ENCODE measurements around the gene F8. TPM values are rescaled to one million over a fixed set of nuclear protein-coding genes. Genes with fewer than 3 reads are reported as not detected.

F8 gene
- total and polyA plus RNA-seq, 9 of the 15 experiments (the other 6 are each of a cell fraction or from before 2014, with no cell fraction given) = 0.41 to 3.8 (median 0.91) TPM

DNA sequence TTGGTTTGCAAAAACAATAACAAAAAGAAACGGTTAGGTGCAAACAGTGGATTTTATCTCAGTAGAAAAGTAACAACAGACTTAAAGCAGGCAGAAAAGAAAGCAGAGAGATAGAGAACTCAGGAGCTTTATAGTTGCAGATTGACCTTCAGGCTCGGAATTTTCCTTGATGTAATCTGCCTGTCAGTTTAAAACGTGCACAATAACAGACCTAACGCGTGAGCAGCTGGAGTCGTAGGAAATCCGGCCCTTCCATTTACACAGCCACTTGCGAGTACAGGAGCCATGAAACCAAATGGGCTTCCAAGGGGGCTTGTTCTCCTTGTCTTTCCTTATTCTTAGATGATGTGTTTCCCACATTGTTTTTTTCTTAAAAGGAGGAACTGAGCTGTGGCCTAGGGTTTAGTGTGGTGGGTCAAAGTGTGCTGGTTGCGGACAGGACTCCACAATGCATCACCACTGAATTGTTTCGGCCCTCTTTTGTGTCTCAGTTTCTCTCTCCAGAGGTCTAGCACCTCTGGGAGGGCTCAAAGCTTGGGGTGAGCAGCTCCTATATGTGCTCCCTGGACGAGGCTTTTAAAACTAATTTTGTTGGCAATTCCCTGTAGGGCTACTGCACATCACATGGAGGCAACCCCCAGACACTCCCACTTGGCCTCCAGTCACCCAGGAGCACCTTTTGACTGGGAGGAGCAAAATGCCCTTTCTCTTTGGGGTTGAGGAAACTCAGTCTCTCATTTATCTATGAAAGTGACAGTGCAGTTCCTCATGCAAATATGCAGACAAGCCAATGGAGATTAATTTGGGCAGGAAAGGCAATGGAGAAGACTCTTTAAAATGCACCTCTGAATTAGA is 203.4 kb downstream of the F8 start (continued):
- TF ChIP-seq, protein P1, sequence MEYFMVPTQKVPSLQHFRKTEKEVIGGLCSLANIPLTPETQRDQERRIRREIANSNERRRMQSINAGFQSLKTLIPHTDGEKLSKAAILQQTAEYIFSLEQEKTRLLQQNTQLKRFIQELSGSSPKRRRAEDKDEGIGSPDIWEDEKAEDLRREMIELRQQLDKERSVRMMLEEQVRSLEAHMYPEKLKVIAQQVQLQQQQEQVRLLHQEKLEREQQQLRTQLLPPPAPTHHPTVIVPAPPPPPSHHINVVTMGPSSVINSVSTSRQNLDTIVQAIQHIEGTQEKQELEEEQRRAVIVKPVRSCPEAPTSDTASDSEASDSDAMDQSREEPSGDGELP (CRISPR knock-in tag; IDR thresholded peaks at IDR 0.05; ENCODE audit: borderline replicate concordance) = peak; percentile 37
- TF ChIP-seq DDX20 (tag; IDR thresholded peaks at IDR 0.05; ENCODE audit: low read depth) = 0 out of 2 replicates have a peak, but pooled peaks have one; percentile 38
- TF ChIP-seq, protein P2, sequence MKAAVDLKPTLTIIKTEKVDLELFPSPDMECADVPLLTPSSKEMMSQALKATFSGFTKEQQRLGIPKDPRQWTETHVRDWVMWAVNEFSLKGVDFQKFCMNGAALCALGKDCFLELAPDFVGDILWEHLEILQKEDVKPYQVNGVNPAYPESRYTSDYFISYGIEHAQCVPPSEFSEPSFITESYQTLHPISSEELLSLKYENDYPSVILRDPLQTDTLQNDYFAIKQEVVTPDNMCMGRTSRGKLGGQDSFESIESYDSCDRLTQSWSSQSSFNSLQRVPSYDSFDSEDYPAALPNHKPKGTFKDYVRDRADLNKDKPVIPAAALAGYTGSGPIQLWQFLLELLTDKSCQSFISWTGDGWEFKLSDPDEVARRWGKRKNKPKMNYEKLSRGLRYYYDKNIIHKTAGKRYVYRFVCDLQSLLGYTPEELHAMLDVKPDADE (conservative IDR thresholded peaks at IDR 0.05; ENCODE audit: control insufficient read depth, low read depth, low read length) = no peak
- no peak for TF ChIP-seq ERF (CRISPR knock-in tag; IDR thresholded peaks at IDR 0.05)
- no peak for TF ChIP-seq DACH1 (IDR thresholded peaks at IDR 0.05; ENCODE audit: partially characterized antibody)
- no peak for TF ChIP-seq NBN (IDR thresholded peaks at IDR 0.05; ENCODE audit: low read depth)
- TF ChIP-seq CBFB (CRISPR knock-in tag; IDR thresholded peaks at IDR 0.05) = no peak
- no peak for TF ChIP-seq POLR2H (tag; IDR thresholded peaks at IDR 0.05; ENCODE audit: low read depth)
- TF ChIP-seq NR4A1 (CRISPR knock-in tag; IDR thresholded peaks at IDR 0.05) = no peak
- TF ChIP-seq NR4A1 (tag; IDR thresholded peaks at IDR 0.05) = no peak
- peak; percentile 23; the same call in 1 of the 2 replicates for TF ChIP-seq DPF2 (IDR thresholded peaks at IDR 0.05)
- TF ChIP-seq, protein P3, sequence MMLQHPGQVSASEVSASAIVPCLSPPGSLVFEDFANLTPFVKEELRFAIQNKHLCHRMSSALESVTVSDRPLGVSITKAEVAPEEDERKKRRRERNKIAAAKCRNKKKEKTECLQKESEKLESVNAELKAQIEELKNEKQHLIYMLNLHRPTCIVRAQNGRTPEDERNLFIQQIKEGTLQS (IDR thresholded peaks at IDR 0.05) = no peak
- TF ChIP-seq, protein P3 (CRISPR knock-in tag; conservative IDR thresholded peaks at IDR 0.05) = no peak
- TF ChIP-seq SMARCC2 (IDR thresholded peaks at IDR 0.05; ENCODE audit: low read depth) = no peak
- TF ChIP-seq KDM1A (IDR thresholded peaks at IDR 0.05) = no peak
- TF ChIP-seq MAFG (tag; conservative IDR thresholded peaks at IDR 0.05) = peak; percentile 79
- TF ChIP-seq HNRNPK (IDR thresholded peaks at IDR 0.05; ENCODE audit: low read depth, low read length, poor library complexity, severe bottlenecking) = no peak
- TF ChIP-seq, protein P4, sequence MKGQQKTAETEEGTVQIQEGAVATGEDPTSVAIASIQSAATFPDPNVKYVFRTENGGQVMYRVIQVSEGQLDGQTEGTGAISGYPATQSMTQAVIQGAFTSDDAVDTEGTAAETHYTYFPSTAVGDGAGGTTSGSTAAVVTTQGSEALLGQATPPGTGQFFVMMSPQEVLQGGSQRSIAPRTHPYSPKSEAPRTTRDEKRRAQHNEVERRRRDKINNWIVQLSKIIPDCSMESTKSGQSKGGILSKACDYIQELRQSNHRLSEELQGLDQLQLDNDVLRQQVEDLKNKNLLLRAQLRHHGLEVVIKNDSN (CRISPR knock-in tag; IDR thresholded peaks at IDR 0.05) = peak; percentile 38
- peak; percentile 31 for TF ChIP-seq EP300 (IDR thresholded peaks at IDR 0.05; ENCODE audit: low read length)
- no peak for TF ChIP-seq GABPB2 (CRISPR knock-in tag; conservative IDR thresholded peaks at IDR 0.05)
- no peak for TF ChIP-seq POU5F1 (IDR thresholded peaks at IDR 0.05; ENCODE audit: borderline replicate concordance, low read depth, low read length, partially characterized antibody)
- TF ChIP-seq, protein P5, sequence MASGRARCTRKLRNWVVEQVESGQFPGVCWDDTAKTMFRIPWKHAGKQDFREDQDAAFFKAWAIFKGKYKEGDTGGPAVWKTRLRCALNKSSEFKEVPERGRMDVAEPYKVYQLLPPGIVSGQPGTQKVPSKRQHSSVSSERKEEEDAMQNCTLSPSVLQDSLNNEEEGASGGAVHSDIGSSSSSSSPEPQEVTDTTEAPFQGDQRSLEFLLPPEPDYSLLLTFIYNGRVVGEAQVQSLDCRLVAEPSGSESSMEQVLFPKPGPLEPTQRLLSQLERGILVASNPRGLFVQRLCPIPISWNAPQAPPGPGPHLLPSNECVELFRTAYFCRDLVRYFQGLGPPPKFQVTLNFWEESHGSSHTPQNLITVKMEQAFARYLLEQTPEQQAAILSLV (tag; IDR thresholded peaks at IDR 0.05) = no peak
- TF ChIP-seq, protein P6, sequence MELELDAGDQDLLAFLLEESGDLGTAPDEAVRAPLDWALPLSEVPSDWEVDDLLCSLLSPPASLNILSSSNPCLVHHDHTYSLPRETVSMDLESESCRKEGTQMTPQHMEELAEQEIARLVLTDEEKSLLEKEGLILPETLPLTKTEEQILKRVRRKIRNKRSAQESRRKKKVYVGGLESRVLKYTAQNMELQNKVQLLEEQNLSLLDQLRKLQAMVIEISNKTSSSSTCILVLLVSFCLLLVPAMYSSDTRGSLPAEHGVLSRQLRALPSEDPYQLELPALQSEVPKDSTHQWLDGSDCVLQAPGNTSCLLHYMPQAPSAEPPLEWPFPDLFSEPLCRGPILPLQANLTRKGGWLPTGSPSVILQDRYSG (tag; conservative IDR thresholded peaks at IDR 0.05; ENCODE audit: low read depth) = no peak

Measured in K562 (cell line).